Measurements from ENCODE around the gene PLA1A.

The PLA1A gene

GRCh38 chr3:119609301-119609700 is 11.6 kb downstream of the PLA1A start:
- DNase-seq: no peak

DNA sequence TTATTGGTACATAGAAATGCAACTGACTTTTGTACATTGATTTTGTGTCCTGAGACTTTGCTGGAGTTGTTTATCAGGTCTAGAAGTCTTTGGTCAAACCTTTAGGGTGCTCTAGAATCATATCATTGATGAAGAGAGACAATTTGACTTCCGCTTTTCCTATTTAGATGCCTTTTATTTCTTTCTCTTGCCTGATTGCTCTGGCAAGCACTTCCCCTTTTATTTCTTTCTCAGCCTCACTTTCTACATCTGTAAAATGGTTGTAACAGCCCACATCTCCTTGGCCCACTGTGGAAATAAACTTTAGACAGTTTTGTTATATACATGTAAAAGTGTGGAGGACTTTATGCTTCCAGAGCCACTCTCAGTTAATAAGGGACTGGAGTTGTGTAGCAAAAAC is 14.0 kb downstream of the PLA1A start:
- DNase-seq: no peak

- no peak for DNase-seq
Measured at GRCh38 chr3:119613201-119613600, 15.5 kb downstream of the PLA1A start.

DNA sequence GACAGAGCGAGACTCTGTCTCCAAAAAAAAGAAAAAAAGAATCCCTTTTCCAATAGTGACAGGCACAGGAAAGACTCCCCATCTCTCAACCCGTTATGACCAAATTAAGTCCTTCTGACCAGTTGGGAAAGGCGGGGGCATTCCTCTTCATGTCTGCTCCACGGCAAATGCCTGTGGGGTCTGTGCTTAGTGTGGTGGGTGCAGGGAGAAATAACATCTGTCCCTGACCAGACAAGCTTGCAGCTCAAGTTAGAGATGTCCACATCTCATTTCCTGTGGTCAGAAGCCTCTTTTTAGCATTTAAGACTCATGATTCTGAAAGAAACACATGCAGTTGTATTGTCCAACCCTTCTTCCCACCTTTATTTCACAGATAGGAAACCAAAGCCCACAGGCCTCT is 16.2 kb downstream of the PLA1A start:
- no peak for DNase-seq

DNA sequence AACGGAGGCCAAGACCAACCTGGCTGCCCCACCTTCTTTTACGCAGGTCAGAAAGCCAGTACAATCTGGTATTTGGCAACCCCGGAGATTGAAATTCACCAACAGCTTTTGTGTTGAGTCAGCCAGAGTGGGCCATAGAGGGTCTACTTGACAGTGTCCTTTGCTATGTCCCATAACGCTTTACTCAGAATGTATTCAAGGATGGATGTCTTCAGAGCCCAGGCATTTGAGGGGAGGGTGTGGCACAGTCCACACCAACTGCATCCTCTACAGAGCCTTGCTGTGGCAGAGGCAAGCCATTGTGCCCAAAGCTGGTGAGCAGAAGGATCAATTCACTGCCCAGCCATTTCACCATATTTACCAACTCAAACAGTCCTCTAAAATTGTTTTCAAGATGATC is 18.4 kb downstream of the PLA1A start:
- DNase-seq: no peak

GRCh38 chr3:119619094-119619493 is 21.4 kb downstream of the PLA1A start:
- no peak for DNase-seq

DNA sequence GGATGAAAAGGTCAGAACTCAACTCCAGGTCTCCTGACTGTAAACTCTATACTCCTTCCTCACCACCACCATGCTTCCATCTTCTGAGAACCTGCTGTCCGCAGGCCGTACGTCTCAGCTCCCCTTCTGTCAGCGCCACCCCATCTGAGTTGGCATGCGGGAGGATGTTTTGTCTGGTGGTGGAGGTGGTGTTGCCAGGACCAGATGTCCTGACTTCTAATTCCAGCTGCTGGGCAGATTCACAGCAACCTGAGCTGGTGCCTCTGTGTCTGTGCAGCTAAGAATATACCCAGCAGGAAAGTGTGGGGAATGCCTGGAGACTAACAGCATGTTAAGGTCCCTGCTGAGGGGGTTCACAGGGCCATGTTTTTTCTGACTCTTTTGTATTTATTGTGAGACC is 23.2 kb downstream of the PLA1A start:
- no peak for DNase-seq

DNA sequence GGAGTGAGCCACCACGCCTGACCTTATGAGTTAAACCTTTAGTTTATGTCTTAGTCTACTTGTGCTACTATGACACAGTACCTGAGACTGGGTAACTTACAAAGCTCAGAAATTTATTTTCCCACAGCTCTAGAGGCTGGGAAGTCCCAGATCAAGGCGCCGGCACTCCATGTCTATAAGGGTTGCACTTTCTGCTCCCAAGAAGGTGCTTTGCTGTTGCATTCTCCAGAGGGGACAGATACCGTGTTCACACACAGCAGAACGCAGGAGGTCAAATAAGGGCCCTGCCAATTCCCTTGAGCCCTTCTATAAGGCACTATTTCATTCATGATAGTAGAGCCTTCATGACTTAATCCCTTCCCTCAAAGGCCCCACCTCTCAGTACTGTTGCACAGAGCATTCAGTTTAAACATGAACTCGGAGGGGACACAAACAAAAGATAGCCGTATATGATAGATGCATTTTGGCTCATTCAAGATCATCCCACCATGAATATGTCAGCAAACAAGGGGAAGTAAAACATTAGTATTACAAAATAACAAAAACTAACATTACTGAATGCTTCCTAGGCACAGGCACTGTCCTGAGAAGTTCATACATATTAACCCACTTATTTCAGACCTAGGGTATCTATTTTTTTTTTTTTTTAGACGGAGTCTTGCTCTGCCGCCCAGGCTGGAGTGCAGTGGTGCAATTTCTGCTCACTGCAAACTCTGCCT is 26.5 kb downstream of the PLA1A start:
- no peak for DNase-seq

DNA sequence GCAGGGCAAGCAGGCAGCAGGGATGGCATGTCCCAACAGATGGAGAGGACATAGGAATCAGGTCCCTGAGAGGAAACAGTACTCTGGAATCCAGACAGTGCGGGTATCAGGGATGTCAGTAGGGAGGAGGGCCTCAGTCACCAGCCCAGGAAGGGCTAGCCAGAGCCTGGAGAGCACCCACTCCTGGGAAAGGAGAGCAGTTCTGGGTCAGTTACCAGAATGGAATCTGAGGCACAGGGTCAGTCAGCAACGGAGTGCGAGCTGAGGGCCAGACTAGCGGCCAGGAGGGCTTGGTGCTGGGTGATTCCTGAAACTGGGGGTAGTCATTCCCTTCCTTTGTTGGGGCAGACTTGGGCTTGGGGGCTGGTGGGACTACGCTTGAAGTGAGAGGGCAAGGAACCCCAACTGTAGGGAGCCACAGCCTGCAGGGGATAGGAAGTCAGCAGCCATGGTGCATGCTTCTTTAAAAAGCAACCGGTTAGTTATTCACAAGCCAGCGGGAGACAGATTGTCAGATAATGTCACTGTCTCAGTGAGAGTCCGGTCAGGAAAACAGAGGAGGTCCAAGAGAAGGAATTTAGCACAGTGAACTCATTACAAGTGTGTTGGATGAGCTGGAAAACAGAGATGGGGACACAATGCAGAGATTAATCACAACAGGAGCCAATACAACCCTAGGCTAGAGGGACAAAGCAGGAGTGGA is 27.9 kb downstream of the PLA1A start:
- no peak for DNase-seq

GRCh38 chr3:119626196-119626595 is 28.5 kb downstream of the PLA1A start:
- DNase-seq: no peak

DNA sequence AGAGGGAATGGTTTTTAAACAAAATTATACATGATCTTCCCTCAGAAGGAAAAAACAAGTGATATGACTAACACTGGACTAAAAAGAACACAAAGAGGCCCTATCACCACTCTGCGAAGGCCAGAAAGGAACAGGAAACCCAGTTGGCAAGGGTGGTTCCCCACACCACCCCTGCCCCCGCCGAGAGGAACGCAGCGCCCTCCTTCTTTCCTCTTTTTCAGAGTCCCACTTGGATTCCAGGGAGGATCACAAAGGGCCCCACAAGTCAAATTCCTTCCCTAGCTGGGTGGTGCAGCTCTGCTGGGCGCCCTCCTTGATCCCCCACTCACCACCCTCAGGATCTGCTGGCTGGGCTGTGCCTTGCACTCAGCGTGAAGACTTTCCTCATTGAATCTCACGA is 29.8 kb downstream of the PLA1A start:
- DNase-seq: no peak

- no peak for DNase-seq
Measured at GRCh38 chr3:119628390-119628789, 30.7 kb downstream of the PLA1A start.

GRCh38 chr3:119628816-119629445 is 31.2 kb downstream of the PLA1A start:
- DNase-seq: no peak

DNA sequence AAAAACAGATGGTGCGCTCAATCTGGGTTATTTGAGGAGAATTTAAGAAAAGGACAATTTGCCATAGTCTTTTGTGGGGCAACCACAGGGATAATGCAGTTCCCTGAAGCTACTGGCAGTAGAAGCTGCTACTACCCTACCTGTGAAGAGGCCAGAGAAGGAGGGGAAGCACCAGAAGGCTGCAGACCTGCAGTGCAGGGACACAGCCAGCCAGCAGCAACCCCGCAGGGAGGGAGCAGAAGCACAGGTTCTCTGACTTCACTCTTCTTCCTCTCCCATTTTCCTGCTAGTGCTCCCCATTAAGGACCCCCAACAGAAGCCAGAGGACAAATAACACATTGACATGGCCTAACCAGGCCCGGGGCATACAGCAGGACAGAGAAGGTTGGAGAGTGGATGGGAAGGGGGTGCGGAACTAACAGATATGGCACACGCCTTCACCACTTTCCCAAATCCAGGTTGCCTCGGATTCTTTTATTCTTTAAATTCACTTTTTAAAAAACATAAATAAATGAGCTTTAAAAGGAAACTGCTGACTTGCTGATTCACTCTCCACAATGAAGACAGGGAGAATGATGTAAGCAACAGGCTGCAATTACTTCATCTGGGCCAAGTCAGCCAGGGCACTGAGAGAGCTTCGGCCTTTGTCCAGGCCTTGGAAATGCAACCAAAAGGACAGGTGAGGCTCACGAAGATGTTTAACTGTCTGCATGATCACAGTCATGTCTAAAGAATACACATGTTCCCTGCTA is 32.6 kb downstream of the PLA1A start:
- DNase-seq: no peak

GRCh38 chr3:119630880-119631329 is 33.2 kb downstream of the PLA1A start:
- no peak for DNase-seq

DNA sequence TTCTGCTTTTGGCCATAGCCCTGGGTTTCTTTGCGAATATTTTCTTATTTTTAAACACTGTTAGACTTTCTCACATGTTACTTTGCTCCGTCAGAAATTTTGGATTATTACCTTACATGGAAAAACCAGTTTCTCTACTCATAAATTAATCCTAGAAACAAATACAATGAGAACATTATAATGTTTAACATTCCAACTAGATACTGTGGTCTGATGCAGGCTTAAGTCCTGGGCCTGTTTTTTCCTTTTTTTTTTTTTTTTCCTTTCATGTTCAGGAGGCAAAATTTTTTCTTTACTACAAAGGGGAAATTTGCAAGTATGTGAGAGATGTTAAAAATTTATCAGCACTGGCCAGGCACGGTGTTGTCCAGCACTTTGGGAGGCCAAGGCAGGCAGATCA is 33.8 kb downstream of the PLA1A start:
- DNase-seq: no peak

GRCh38 chr3:119632216-119632615 is 34.5 kb downstream of the PLA1A start:
- DNase-seq: no peak

- DNase-seq: no peak
Measured at GRCh38 chr3:119632829-119633228, 35.1 kb downstream of the PLA1A start.

DNA sequence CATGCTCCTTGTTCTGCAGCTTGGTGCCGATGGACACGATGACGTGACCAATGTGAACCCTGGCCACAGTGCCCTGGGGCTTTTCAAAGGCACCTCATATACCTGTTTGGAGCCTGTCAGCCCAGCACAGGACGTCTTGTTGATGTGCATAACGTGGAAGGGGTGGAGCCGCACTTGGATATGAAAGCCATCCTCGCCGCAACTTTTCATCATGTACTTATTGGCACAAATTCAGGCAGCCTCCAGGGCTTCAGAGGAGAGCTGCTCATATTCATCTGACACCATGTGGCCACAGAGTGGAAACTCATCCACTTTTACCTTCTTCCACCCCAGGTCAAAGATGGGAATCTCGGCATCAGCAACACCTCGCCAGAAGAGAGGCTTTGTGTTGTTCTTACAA is 38.0 kb downstream of the PLA1A start:
- DNase-seq: no peak

DNA sequence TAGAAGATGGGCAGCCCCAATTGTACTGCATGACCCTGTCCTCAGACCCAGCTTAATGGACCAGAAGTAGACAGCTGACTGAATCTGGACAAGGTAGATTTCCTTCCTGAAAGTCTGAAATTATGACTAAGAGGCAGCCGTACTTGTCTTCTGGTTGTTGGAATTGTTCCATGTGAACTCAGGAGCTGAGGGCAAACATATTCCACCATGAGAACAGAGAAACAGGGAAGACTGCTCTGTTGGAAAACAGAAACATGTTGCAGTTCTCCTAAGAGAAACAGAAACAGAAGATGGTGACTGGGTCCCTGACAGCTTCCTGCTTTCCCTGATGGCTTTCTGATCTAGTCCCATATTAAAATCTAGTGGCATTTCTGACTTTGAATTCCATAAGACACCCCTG is 38.6 kb downstream of the PLA1A start:
- DNase-seq: no peak

- no peak for DNase-seq
Measured at GRCh38 chr3:119636891-119637611, 39.4 kb downstream of the PLA1A start.

GRCh38 chr3:119637679-119638477 is 40.2 kb downstream of the PLA1A start:
- no peak for DNase-seq
